HFF-Myc (cell line): ENCODE data around the gene MOCS1.

Experiments
- DNase-seq: peaks from one replicate; pipeline ENCODE4 v3.0.0-alpha.2; 2011; ENCODE audit warnings: low read depth; ENCODE audit errors: extremely low read depth
- H3K4me3 ChIP-seq: replicated peaks from 2 replicates; pipeline ENCODE4 v1.5.1; 2011; ENCODE audit warnings: low read depth, mild to moderate bottlenecking, control low read depth, low read length
- CTCF ChIP-seq: IDR thresholded peaks from 2 replicates; pipeline ENCODE4 v1.5.1; 2012; ENCODE audit warnings: mild to moderate bottlenecking, low read depth, low read length, control low read depth; ENCODE audit errors: missing control alignments

Gene MOCS1

GRCh38 chr6:39950125-39950720 is 16.0 kb upstream of the MOCS1 start:
- no peak for TF ChIP-seq CTCF
- no peak for DNase-seq
- H3K4me3 ChIP-seq: no peak overlapping the region

GRCh38 chr6:39948199-39948791 is 14.0 kb upstream of the MOCS1 start:
- H3K4me3 ChIP-seq: no peak overlapping the region
- TF ChIP-seq CTCF: no peak
- DNase-seq: no peak

GRCh38 chr6:39947611-39948068 is 13.4 kb upstream of the MOCS1 start:
- no peak for DNase-seq
- H3K4me3 ChIP-seq: no peak overlapping the region
- TF ChIP-seq CTCF: no peak

GRCh38 chr6:39945626-39946025 is 11.4 kb upstream of the MOCS1 start:
- no peak overlapping the region for H3K4me3 ChIP-seq
- DNase-seq: no peak
- TF ChIP-seq CTCF: no peak

GRCh38 chr6:39942903-39943580 is 8.8 kb upstream of the MOCS1 start:
- DNase-seq: no peak
- no peak overlapping the region for H3K4me3 ChIP-seq
- no peak for TF ChIP-seq CTCF

- DNase-seq: no peak
- no peak overlapping the region for H3K4me3 ChIP-seq
- no peak for TF ChIP-seq CTCF
Measured at GRCh38 chr6:39941820-39942219, 7.6 kb upstream of the MOCS1 start.

GRCh38 chr6:39941138-39941537 is 6.9 kb upstream of the MOCS1 start:
- no peak for TF ChIP-seq CTCF
- H3K4me3 ChIP-seq: no peak overlapping the region
- no peak for DNase-seq
